GM12878 (cell line): Measurements from ENCODE around the gene STT3B. TPM values are rescaled to one million over a fixed set of nuclear protein-coding genes. Genes with fewer than 3 reads are reported as not detected.

Source experiments
- ATAC-seq: fragments of 200-7000 bp; cut with Tn5 transposase; 3 replicates; pipeline ENCODE4 v1.9.1; 2020; ENCODE audit warnings: mild to moderate bottlenecking, moderate library complexity
- BruUV-seq: library from RNA; stranded (reverse); fragments of 400-500 nt; replicated peaks from 2 replicates; lab custom pipeline; 2021; lab: Mats Ljungman, UMichigan
- CTCF ChIA-PET: fragments of 300-600 bp; sonication (Branson Sonifier 250); formaldehyde crosslinking; extraction: SDS; loops from one replicate; lab custom pipeline; 2021; ENCODE audit warnings: inconsistent platforms; lab: Yijun Ruan, JAX
- POLR2A ChIA-PET: fragments of 350-600 bp; formaldehyde crosslinking; extraction: SDS; loops from one replicate; lab custom pipeline; 2021; ENCODE audit warnings: inconsistent platforms; lab: Charles Lee
- RAD21 ChIA-PET: fragments of 300-600 bp; sonication (Branson Sonifier 250); formaldehyde crosslinking; loops from one replicate; lab custom pipeline; 2023; ENCODE audit warnings: antibody characterized with exemption; ENCODE audit not compliant: unreplicated experiment; lab: Charles Lee
- SMC1A ChIA-PET: fragments of 300-600 bp; sonication (Branson Sonifier 250); formaldehyde crosslinking; loops from one replicate; lab custom pipeline; 2023; ENCODE audit not compliant: unreplicated experiment, uncharacterized antibody; lab: Charles Lee
- DNase-seq: peaks from one replicate; pipeline ENCODE4 v3.0.0-alpha.2; 2011; ENCODE audit warnings: low read depth, low spot score
- FAIRE-seq: peaks from 3 replicates; lab custom pipeline; 2011; peaks lifted over from hg19 to GRCh38; lab: Jason Lieb, UNC
- H2AFZ ChIP-seq: 2 replicates; pipeline ENCODE4 v1.6.0; 2011; ENCODE audit warnings: low read depth, low read length, control low read depth; ENCODE audit not compliant: control insufficient read depth
- H3K27ac ChIP-seq: 2 replicates; pipeline ENCODE4 v1.5.1; 2011; ENCODE audit warnings: control low read depth; ENCODE audit not compliant: control insufficient read depth, insufficient read depth
- H3K27me3 ChIP-seq, 2 experiments: replicated peaks in 1 of 2; 2 replicates each; pipeline versions ENCODE4 v1.6.0 to v1.6.1; 2011; ENCODE audit warnings: low read length in 1 of 2; ENCODE audit not compliant: control insufficient read depth in 2 of 2, insufficient read depth in 2 of 2
- H3K36me3 ChIP-seq, 2 experiments: 2 replicates each; pipeline ENCODE4 v1.5.1; 2011; ENCODE audit warnings: low read length in 1 of 2; ENCODE audit not compliant: control insufficient read depth in 2 of 2, insufficient read depth in 2 of 2
- H3K4me1 ChIP-seq: 2 replicates; pipeline ENCODE4 v1.6.1; 2011; ENCODE audit warnings: mild to moderate bottlenecking, low read length, moderate library complexity, mixed read lengths; ENCODE audit not compliant: control insufficient read depth, insufficient read depth
- H3K4me2 ChIP-seq: 2 replicates; pipeline ENCODE4 v1.6.0; 2011; ENCODE audit warnings: control low read depth; ENCODE audit not compliant: control insufficient read depth, insufficient read depth
- H3K4me3 ChIP-seq: fragments of 200-600 bp; sonication (generic); 2 replicates; pipeline ENCODE4 v1.5.1; 2016
- H3K79me2 ChIP-seq: 2 replicates; pipeline ENCODE4 v1.6.0; 2011; ENCODE audit warnings: low read length; ENCODE audit not compliant: control insufficient read depth, insufficient read depth
- H3K9ac ChIP-seq: 2 replicates; pipeline ENCODE4 v1.8.0; 2011; ENCODE audit warnings: low read length, control low read depth, mixed read lengths; ENCODE audit not compliant: control insufficient read depth, insufficient read depth
- H3K9me3 ChIP-seq: replicated peaks from 3 replicates; pipeline ENCODE4 v1.5.1; 2011; ENCODE audit warnings: mild to moderate bottlenecking, low read length; ENCODE audit not compliant: control insufficient read depth, insufficient read depth
- H4K20me1 ChIP-seq: 2 replicates; pipeline ENCODE4 v1.6.0; 2011; ENCODE audit not compliant: control insufficient read depth, insufficient read depth
- ASH2L ChIP-seq: fragments of 300-600, 200-600 bp; sonication (generic); IDR thresholded peaks from 2 replicates; pipeline ENCODE4 v1.6.1; 2017; ENCODE audit warnings: low read depth, mild to moderate bottlenecking, borderline replicate concordance
- CHD4 ChIP-seq: fragments of 200-600 bp; sonication (generic); IDR thresholded peaks from 2 replicates; pipeline ENCODE4 v1.6.1; 2016; ENCODE audit warnings: mild to moderate bottlenecking
- CREM ChIP-seq: IDR thresholded peaks from 2 replicates; pipeline ENCODE4 v1.6.1; 2014; ENCODE audit warnings: antibody characterized with exemption, low read depth
- DPF2 ChIP-seq: fragments of 450-650 bp; IDR thresholded peaks from 2 replicates; pipeline ENCODE4 v1.6.1; 2017; ENCODE audit warnings: mild to moderate bottlenecking
- EP300 ChIP-seq, 2 experiments: fragments of 150-350 bp in 1 of 2; IDR thresholded peaks; 2 replicates each; pipeline ENCODE4 v1.6.1; 2011 to 2012; ENCODE audit warnings: low read depth in 2 of 2, low read length in 2 of 2, borderline replicate concordance in 1 of 2, improper control_type of control experiment in 1 of 2, inconsistent platforms in 1 of 2; ENCODE audit not compliant: control insufficient read depth in 1 of 2
- ESRRA ChIP-seq: IDR thresholded peaks from 2 replicates; pipeline ENCODE4 v1.6.1; 2012; ENCODE audit warnings: mild to moderate bottlenecking, low read length, improper control_type of control experiment
- ETV6 ChIP-seq, 2 experiments: fragments of 450-650 bp in 1 of 2; IDR thresholded peaks in 1 of 2; conservative IDR thresholded peaks in 1 of 2; 2 replicates each; pipeline ENCODE4 v1.6.1; 2014; ENCODE audit warnings: antibody characterized with exemption in 1 of 2, borderline replicate concordance in 1 of 2, low read depth in 1 of 2, mild to moderate bottlenecking in 1 of 2, moderate library complexity in 1 of 2
- FOS ChIP-seq: IDR thresholded peaks from 3 replicates; pipeline ENCODE4 v1.6.1; 2011; ENCODE audit warnings: borderline replicate concordance; ENCODE audit not compliant: insufficient read length; ENCODE audit errors: extremely low read depth
- MTA2 ChIP-seq: fragments of 450-650 bp; IDR thresholded peaks from 2 replicates; pipeline ENCODE4 v1.6.1; 2016; ENCODE audit warnings: low read depth, mild to moderate bottlenecking, moderate library complexity
- PAX5 ChIP-seq: IDR thresholded peaks from 2 replicates; pipeline ENCODE4 v1.6.1; 2011; ENCODE audit warnings: low read depth, low read length, borderline replicate concordance
- SREBF1 ChIP-seq: IDR thresholded peaks from 2 replicates; pipeline ENCODE4 v1.6.1; 2012; ENCODE audit warnings: mild to moderate bottlenecking, low read length
- SRF ChIP-seq, 2 experiments: IDR thresholded peaks; 2 replicates each; pipeline ENCODE4 v1.6.1; 2011; ENCODE audit warnings: low read depth in 2 of 2, low read length in 2 of 2, mild to moderate bottlenecking in 1 of 2, moderate library complexity in 1 of 2
- TCF12 ChIP-seq: IDR thresholded peaks from 2 replicates; pipeline ENCODE4 v1.6.1; 2011; ENCODE audit warnings: low read depth, mild to moderate bottlenecking, low read length
- TCF7 ChIP-seq: IDR thresholded peaks from 2 replicates; pipeline ENCODE4 v1.6.1; 2014; ENCODE audit warnings: antibody characterized with exemption, borderline replicate concordance
- ZNF217 ChIP-seq: fragments of 450-650 bp; IDR thresholded peaks from 2 replicates; pipeline ENCODE4 v1.6.1; 2017; ENCODE audit warnings: antibody characterized with exemption, mild to moderate bottlenecking
- ZNF384 ChIP-seq: IDR thresholded peaks from 2 replicates; pipeline ENCODE4 v1.6.1; 2012; ENCODE audit warnings: low read depth, mild to moderate bottlenecking, low read length, improper control_type of control experiment, borderline replicate concordance
- ZZZ3 ChIP-seq: IDR thresholded peaks from 2 replicates; pipeline ENCODE4 v1.6.1; 2011; ENCODE audit warnings: low read depth; ENCODE audit not compliant: control insufficient read depth, insufficient read length
- in situ Hi-C: fragments of 300-500 bp; cut with MboI; formaldehyde crosslinking; loops from 9 replicates; pipeline ENCODE4 v1.14.3; 2018; ENCODE audit warnings: mixed read lengths
- intact Hi-C: fragments of 100-400 bp; cut with micrococcal nuclease; formaldehyde crosslinking; loops from one replicate; pipeline ENCODE4 v1.14.2; 2022; ENCODE audit not compliant: unreplicated experiment
- polyA plus RNA-seq, 11 experiments: library from polyadenylated mRNA; depleted of rRNA in 4 of 11; unstranded in 6 of 11; stranded (reverse) in 5 of 11; fragments of >200 nt; fragmentation: Nextera tagmentation in 4 of 11; fragmentation: Illumina TruSeq in 1 of 11; extraction: Ambion mirVana in 4 of 11; extraction: Trizol in 1 of 11; gene quantifications; 1 replicate in 1 of 11; 2 replicates in 10 of 11; pipeline versions ENCODE4 v1.2.1 to v1.2.3, GENCODE V29; 2011 to 2016; ENCODE audit warnings: inconsistent platforms in 2 of 11, missing spikeins in 2 of 11, low read depth in 1 of 11
- total RNA-seq, 4 experiments: library from RNA; depleted of rRNA in 3 of 4; stranded (reverse); fragments of >200 nt in 3 of 4; fragmentation: Illumina TruSeq in 1 of 4; extraction: Trizol in 1 of 4; gene quantifications; 2 replicates each; pipeline versions ENCODE4 v1.2.1 to v1.2.3, GENCODE V29; 2013 to 2021
- TF ChIP-seq, protein P1 (sequence below): fragments of 150-350 bp; IDR thresholded peaks from 2 replicates; pipeline ENCODE4 v1.6.1; 2016; ENCODE audit warnings: low read depth, low read length
- TF ChIP-seq, protein P2 (sequence below): fragments of 450-650 bp; IDR thresholded peaks from 2 replicates; pipeline ENCODE4 v1.6.1; 2018; ENCODE audit warnings: borderline replicate concordance, mild to moderate bottlenecking; ENCODE audit not compliant: partially characterized antibody

The STT3B gene
- total and polyA plus RNA-seq, 10 of the 15 experiments (the other 5 are each of a cell fraction or from before 2014, with no cell fraction given), result 19.9 to 208 (median 79.6) TPM

DNA sequence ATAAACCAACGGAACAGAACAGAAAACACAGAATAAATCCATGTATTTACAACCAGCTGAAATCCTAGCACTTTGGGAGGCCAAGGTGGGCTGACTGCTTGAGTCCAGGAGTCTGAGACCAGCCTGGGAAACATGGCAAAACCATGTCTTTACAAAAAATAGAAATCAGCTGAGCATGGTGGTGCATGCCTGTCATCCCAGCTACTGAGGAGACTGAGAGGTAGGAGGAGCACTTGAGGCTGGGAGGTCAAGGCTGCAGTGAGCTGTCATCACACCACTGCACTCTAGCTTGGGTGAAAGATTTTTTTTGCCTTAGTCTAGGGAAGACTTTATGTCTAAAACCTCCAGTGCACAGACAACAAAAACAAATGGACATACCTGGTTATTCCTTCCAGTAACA lies 120.7 kb downstream of the STT3B start (continued):
- TF ChIP-seq SREBF1, result no peak
- TF ChIP-seq FOS, result no peak
- no peak for TF ChIP-seq TCF12
- TF ChIP-seq TCF7, result no peak
- TF ChIP-seq ZNF384, result no peak
- TF ChIP-seq CREM, result no peak
- TF ChIP-seq, protein P1, sequence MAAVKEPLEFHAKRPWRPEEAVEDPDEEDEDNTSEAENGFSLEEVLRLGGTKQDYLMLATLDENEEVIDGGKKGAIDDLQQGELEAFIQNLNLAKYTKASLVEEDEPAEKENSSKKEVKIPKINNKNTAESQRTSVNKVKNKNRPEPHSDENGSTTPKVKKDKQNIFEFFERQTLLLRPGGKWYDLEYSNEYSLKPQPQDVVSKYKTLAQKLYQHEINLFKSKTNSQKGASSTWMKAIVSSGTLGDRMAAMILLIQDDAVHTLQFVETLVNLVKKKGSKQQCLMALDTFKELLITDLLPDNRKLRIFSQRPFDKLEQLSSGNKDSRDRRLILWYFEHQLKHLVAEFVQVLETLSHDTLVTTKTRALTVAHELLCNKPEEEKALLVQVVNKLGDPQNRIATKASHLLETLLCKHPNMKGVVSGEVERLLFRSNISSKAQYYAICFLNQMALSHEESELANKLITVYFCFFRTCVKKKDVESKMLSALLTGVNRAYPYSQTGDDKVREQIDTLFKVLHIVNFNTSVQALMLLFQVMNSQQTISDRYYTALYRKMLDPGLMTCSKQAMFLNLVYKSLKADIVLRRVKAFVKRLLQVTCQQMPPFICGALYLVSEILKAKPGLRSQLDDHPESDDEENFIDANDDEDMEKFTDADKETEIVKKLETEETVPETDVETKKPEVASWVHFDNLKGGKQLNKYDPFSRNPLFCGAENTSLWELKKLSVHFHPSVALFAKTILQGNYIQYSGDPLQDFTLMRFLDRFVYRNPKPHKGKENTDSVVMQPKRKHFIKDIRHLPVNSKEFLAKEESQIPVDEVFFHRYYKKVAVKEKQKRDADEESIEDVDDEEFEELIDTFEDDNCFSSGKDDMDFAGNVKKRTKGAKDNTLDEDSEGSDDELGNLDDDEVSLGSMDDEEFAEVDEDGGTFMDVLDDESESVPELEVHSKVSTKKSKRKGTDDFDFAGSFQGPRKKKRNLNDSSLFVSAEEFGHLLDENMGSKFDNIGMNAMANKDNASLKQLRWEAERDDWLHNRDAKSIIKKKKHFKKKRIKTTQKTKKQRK, result no peak
- TF ChIP-seq, all 136 proteins: peak for 0

DNA sequence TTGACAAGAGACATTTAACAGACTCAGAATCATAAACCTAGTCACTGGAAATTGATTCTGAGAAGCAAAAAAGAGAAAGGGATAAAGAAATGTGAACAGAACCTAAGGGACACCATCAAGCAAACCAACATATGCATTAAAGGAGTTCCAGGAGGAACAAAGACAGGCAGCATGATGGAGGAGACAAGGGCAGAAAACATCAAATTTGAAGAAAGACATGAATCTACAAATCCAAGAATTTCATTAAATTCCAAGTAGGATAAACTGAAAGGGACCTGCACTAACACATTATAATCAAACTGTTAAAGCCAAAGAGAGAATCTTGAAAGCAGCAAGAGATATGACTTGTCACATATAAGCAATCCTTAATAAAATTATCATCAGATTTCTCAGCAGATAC lies 122.3 kb downstream of the STT3B start:
- in situ Hi-C loops (no loop called here), intact Hi-C loops (no loop called here)
- H2AFZ ChIP-seq, result no peak overlapping the region
- no peaks in the 10 kb centered on the region for H3K4me1 ChIP-seq
- no peaks in the 10 kb centered on the region for H3K36me3 ChIP-seq
- FAIRE-seq (no peak), DNase-seq (no peak), ATAC-seq (no peak)
- no peak overlapping the region for H3K4me2 ChIP-seq
- POLR2A ChIA-PET, result no interaction called here
- no peaks in the 10 kb centered on the region for H4K20me1 ChIP-seq
- RAD21 ChIA-PET, result no interaction called here
- SMC1A ChIA-PET, result no interaction called here
- no peaks in the 10 kb centered on the region for H3K27me3 ChIP-seq
- H3K9ac ChIP-seq, result no peak overlapping the region
- CTCF ChIA-PET, result no interaction called here
- H3K79me2 ChIP-seq, result no peaks in the 10 kb centered on the region
- H3K27ac ChIP-seq, result no peak overlapping the region
- no peaks in the 10 kb centered on the region; the same call in none of the 3 replicates for H3K9me3 ChIP-seq
- no TSS peak for BruUV-seq
- no peak overlapping the region for H3K4me3 ChIP-seq
- TF ChIP-seq DPF2, result no peak
- no peak for TF ChIP-seq CREM
- no peak for TF ChIP-seq ZNF217
- TF ChIP-seq CHD4, result no peak
- no peak for TF ChIP-seq MTA2
- TF ChIP-seq, protein P2, sequence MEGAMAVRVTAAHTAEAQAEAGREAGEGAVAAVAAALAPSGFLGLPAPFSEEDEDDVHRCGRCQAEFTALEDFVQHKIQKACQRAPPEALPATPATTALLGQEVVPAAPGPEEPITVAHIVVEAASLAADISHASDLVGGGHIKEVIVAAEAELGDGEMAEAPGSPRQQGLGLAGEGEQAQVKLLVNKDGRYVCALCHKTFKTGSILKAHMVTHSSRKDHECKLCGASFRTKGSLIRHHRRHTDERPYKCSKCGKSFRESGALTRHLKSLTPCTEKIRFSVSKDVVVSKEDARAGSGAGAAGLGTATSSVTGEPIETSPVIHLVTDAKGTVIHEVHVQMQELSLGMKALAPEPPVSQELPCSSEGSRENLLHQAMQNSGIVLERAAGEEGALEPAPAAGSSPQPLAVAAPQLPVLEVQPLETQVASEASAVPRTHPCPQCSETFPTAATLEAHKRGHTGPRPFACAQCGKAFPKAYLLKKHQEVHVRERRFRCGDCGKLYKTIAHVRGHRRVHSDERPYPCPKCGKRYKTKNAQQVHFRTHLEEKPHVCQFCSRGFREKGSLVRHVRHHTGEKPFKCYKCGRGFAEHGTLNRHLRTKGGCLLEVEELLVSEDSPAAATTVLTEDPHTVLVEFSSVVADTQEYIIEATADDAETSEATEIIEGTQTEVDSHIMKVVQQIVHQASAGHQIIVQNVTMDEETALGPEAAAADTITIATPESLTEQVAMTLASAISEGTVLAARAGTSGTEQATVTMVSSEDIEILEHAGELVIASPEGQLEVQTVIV, result no peak
- no peak for TF ChIP-seq ETV6 (conservative IDR thresholded peaks at IDR 0.05 in 1 of 2, IDR thresholded peaks at IDR 0.05 in 1 of 2; ENCODE audit: borderline replicate concordance in 1 of 2, low read depth in 1 of 2)
- no peak for TF ChIP-seq EP300 (IDR thresholded peaks at IDR 0.05; ENCODE audit: borderline replicate concordance in 1 of 2, control insufficient read depth in 1 of 2, low read depth in 2 of 2, low read length in 2 of 2)
- TF ChIP-seq ZZZ3, result no peak
- TF ChIP-seq ESRRA, result no peak
- TF ChIP-seq SRF (IDR thresholded peaks at IDR 0.05; ENCODE audit: low read depth in 2 of 2, low read length in 2 of 2), result no peak
- TF ChIP-seq PAX5, result no peak
- TF ChIP-seq ASH2L, result no peak
